BJ (cell line): ENCODE measurements around the gene LGI2. TPM values are rescaled to one million over a fixed set of nuclear protein-coding genes. Genes with fewer than 3 reads are reported as not detected.

Experiments
- CTCF ChIA-PET: fragments of 350-600 bp; formaldehyde crosslinking; extraction: SDS; loops from one replicate; lab custom pipeline; 2021; ENCODE audit warnings: antibody characterized with exemption, inconsistent platforms; lab: Yijun Ruan, JAX
- POLR2A ChIA-PET: fragments of 300-600 bp; sonication (Branson Sonifier 250); formaldehyde crosslinking; extraction: SDS; loops from one replicate; lab custom pipeline; 2021; ENCODE audit warnings: antibody characterized with exemption; lab: Charles Lee
- DNase-seq: peaks from one replicate; pipeline ENCODE4 v3.0.0-alpha.2; 2011; ENCODE audit warnings: low read depth
- H3K27me3 ChIP-seq: 2 replicates; pipeline ENCODE4 v1.6.0; 2011; ENCODE audit warnings: low read length; ENCODE audit not compliant: control insufficient read depth, insufficient read depth
- H3K36me3 ChIP-seq: 2 replicates; pipeline ENCODE4 v1.5.1; 2011; ENCODE audit warnings: low read length; ENCODE audit not compliant: control insufficient read depth, insufficient read depth
- H3K4me3 ChIP-seq: 2 replicates; pipeline ENCODE4 v1.5.1; 2011; ENCODE audit warnings: low read depth, mild to moderate bottlenecking, control low read depth, low read length
- CTCF ChIP-seq: IDR thresholded peaks from 2 replicates; pipeline ENCODE4 v1.5.1; 2011; ENCODE audit warnings: low read depth, mild to moderate bottlenecking, control low read depth, inconsistent platforms, low read length, moderate library complexity; ENCODE audit not compliant: insufficient read depth
- polyA plus RNA-seq: library from polyadenylated mRNA; depleted of rRNA; stranded (reverse); fragments of >200 nt; gene quantifications from 2 replicates; pipeline ENCODE4 v1.2.3, GENCODE V29; 2011

Gene LGI2
- polyA plus RNA-seq, 1 experiment = 0.01 TPM

GRCh38 chr4:25011135-25011866, 19.4 kb downstream of the LGI2 start:
- CTCF ChIA-PET = interaction anchor here (1.0 kb wide), 2 partner anchors 14 to 31 kb away, joined by 3 read pairs; no protein-coding TSS in a partner anchor
- Histone ChIP-seq H3K36me3 (no peaks in the 10 kb centered on the region), H3K27me3 (peaks cover 6% of the 10 kb centered on the region), H3K4me3 (no peak overlapping the region)
- POLR2A ChIA-PET = no interaction called here
- TF ChIP-seq CTCF = no peak
- DNase-seq = no peak

- no peaks in the 10 kb centered on the region for H3K27me3 ChIP-seq
- H3K36me3 ChIP-seq = no peaks in the 10 kb centered on the region
- DNase-seq = no peak
- ChIA-PET CTCF (no interaction called here), POLR2A (no interaction called here)
- TF ChIP-seq CTCF = no peak
- no peak overlapping the region for H3K4me3 ChIP-seq
Observed at GRCh38 chr4:25007598-25007997, 23.1 kb downstream of the LGI2 start.

GRCh38 chr4:25002681-25003080, 28.1 kb downstream of the LGI2 start:
- CTCF ChIA-PET = no interaction called here
- POLR2A ChIA-PET = no interaction called here
- H3K27me3 ChIP-seq = peaks cover 2% of the 10 kb centered on the region; the same call in 1 of the 2 replicates
- H3K36me3 ChIP-seq = no peaks in the 10 kb centered on the region
- no peak for DNase-seq
- no peak for TF ChIP-seq CTCF
- H3K4me3 ChIP-seq = no peak overlapping the region

GRCh38 chr4:25001509-25001908, 29.2 kb downstream of the LGI2 start:
- H3K36me3 ChIP-seq = no peaks in the 10 kb centered on the region
- peaks cover 4% of the 10 kb centered on the region for H3K27me3 ChIP-seq
- DNase-seq = no peak
- TF ChIP-seq CTCF = no peak
- no peak overlapping the region for H3K4me3 ChIP-seq
- ChIA-PET POLR2A (no interaction called here), CTCF (interaction anchor here (1.9 kb wide), 1 partner anchor 21 kb away, joined by 6 read pairs; no protein-coding TSS in a partner anchor)

- CTCF ChIA-PET = interaction anchor here (1.9 kb wide), 1 partner anchor 20 kb away, joined by 6 read pairs; no protein-coding TSS in a partner anchor
Observed at GRCh38 chr4:25000639-25001038, 30.1 kb downstream of the LGI2 start.

More at GRCh38 chr4:25000639-25001038, 30.1 kb downstream of the LGI2 start:
- DNase-seq = no peak
- Histone ChIP-seq H3K4me3 (no peak overlapping the region), H3K36me3 (no peaks in the 10 kb centered on the region), H3K27me3 (peaks cover 4% of the 10 kb centered on the region)
- POLR2A ChIA-PET = no interaction called here
- no peak for TF ChIP-seq CTCF
